ENCODE measurements around the gene SPATA2L.
A peak's percentile ranks its signal among the peaks of the same experiment; 100 is the strongest.

SPATA2L gene

GRCh38 chr16:89727406-89728120 lies 26.1 kb upstream of the SPATA2L start:
- no peak for DNase-seq

- no peak for DNase-seq
These were observed 22.1 kb upstream of the SPATA2L start for GRCh38 chr16:89723279-89724250.

- no peak for DNase-seq
These were observed 21.1 kb upstream of the SPATA2L start for GRCh38 chr16:89722392-89723278.

- no peak for DNase-seq
These were observed 20.3 kb upstream of the SPATA2L start for GRCh38 chr16:89721546-89722391.

GRCh38 chr16:89720813-89721545 lies 19.5 kb upstream of the SPATA2L start, which contains the start of the genes VPS9D1 and ZNF276:
Gene VPS9D1, minus strand, starts transcription at chr16:89720898. Its CDS starts 37 bp downstream, at chr16:89720861.
Gene ZNF276, plus strand, starts transcription at chr16:89721537. Its CDS starts 104 bp downstream, at chr16:89721641.
- DNase-seq = peak; percentile 13

- DNase-seq = no peak
These were observed 19.0 kb upstream of the SPATA2L start for GRCh38 chr16:89720551-89720812.

GRCh38 chr16:89717688-89718505 lies 16.4 kb upstream of the SPATA2L start:
- no peak for DNase-seq

GRCh38 chr16:89716916-89717687 lies 15.6 kb upstream of the SPATA2L start:
- DNase-seq = no peak

- no peak for DNase-seq
These were observed 15.0 kb upstream of the SPATA2L start for GRCh38 chr16:89716493-89716892.

- no peak for DNase-seq
These were observed 10.8 kb upstream of the SPATA2L start for GRCh38 chr16:89712274-89712781.

GRCh38 chr16:89711601-89712273 lies 10.2 kb upstream of the SPATA2L start:
- peak; percentile 17 for DNase-seq

GRCh38 chr16:89710709-89711564 lies 9.4 kb upstream of the SPATA2L start:
- DNase-seq = no peak

- no peak for DNase-seq
These were observed 8.4 kb upstream of the SPATA2L start for GRCh38 chr16:89709716-89710432.

GRCh38 chr16:89709166-89709565 lies 7.7 kb upstream of the SPATA2L start:
- DNase-seq = no peak

GRCh38 chr16:89708481-89708931 lies 7.0 kb upstream of the SPATA2L start:
- no peak for DNase-seq

GRCh38 chr16:89707695-89708094 lies 6.2 kb upstream of the SPATA2L start:
- no peak for DNase-seq
